NCI-H1930 (cell line): ENCODE data around the gene NCOA5.
"Not testable (repeated sequence)": the region's sequence is repeated elsewhere in the genome, so short reads cannot be mapped to it uniquely, and the experiment has no call there.

ENCODE experiments used
- DNase-seq, 2 experiments: peaks; one replicate each; lab custom pipeline; 2025; lab: John Stamatoyannopoulos, UW

Gene NCOA5

GRCh38 chr20:46091622-46092535, 2.1 kb upstream of the NCOA5 start:
- DNase-seq, result not testable (repeated sequence)

DNA sequence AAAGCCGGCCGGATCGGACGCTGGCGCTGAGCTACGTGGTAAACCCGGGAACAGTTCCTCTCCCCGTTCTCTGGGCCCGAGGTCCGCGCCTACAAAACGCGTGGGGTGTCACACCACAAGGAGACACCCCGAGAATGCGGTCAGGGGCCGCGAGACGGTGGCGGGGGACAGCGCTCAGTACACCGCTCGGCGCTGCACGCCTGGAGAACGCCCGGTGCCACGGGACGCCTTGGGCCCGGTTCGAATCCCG, 670 bp downstream of the NCOA5 start:
- no peak for DNase-seq

- DNase-seq, result no peak
These were observed 1.2 kb downstream of the NCOA5 start for GRCh38 chr20:46088409-46089166.

- peak in 1 of 2 experiments; percentile 24 for DNase-seq
These were observed 2.6 kb downstream of the NCOA5 start for GRCh38 chr20:46087161-46087560.

DNA sequence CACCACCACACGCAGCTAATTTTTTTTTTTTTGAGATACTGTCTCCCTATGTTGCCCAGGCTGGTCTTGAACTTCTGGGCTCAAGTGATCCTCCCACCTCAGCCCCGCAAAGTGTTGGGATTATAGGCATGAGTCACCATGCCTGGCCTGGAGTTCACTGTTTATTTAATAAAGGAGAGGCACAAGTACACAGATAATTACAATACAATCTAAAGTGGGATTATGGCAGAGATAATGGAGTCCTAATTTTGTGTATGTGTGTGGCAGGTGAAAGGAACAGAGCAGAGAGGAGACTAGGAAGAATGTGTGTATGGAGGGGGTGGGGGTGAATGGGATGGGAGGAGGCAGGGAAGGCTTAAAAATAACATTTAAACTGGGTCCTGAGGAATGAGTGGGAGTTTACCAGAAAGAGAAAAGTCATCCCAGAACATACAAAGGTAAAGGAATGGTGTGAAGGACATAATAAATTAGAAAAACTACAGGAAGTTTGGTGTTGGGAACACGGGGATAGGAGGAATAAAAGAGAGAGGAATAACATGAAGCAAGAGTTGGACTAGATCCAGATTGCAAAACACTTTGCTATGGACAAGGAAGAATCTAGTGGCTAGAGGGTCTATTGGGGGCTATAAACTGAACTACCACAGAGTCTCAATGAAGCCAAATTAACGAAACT, 4.4 kb downstream of the NCOA5 start:
- DNase-seq, result peak; percentile 87 to 88

GRCh38 chr20:46084805-46085178, 5.0 kb downstream of the NCOA5 start:
- no peak for DNase-seq

- no peak for DNase-seq
These were observed 6.2 kb downstream of the NCOA5 start for GRCh38 chr20:46083531-46084061.

GRCh38 chr20:46083101-46083500, 6.7 kb downstream of the NCOA5 start:
- DNase-seq, result no peak

GRCh38 chr20:46081074-46081473, 8.7 kb downstream of the NCOA5 start:
- DNase-seq, result no peak

- DNase-seq, result no peak
These were observed 10.8 kb downstream of the NCOA5 start for GRCh38 chr20:46078954-46079353.

GRCh38 chr20:46077642-46078305, 12.0 kb downstream of the NCOA5 start:
- DNase-seq, result no peak

- DNase-seq, result no peak
These were observed 13.0 kb downstream of the NCOA5 start for GRCh38 chr20:46076806-46077205.

DNA sequence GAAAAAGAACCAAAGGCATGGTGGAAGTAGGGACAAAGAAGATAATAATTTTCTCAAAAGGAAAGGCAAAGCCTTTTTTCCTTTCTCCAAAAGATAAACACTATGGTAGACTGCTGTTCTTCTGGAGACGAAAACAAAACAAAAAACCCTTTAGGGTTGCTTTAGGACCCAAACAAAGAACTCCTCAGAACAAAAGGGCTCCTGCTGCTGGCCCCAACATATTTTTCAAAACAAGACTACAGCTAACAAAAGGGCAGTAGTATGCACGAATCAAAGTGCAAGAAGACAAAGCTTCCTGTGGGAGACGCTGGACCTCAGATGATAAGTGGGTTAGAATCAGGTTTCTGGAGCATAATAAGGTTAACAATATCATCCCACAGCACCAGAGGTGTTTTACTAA, 15.8 kb downstream of the NCOA5 start:
- DNase-seq, result peak in 1 of 2 experiments; percentile 74

DNA sequence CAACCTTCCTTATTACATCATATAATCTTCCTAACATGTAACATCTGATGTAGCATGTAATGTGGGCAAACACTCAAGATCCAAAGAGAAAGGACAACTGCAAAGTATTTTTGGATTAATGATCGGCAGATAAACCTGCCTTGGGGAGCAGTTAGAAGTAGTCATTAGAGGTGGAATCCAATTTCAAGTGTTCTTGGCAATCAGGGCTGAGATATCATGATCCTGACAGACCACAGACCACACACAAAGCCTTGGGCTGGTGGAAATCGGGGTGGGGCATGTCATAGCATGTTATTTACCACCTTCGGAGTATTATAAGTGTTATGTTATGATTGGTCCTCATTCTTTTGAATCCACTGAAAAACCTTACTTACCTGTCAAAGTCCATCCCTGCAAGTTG, 16.3 kb downstream of the NCOA5 start:
- DNase-seq, result no peak

GRCh38 chr20:46073024-46073423, 16.7 kb downstream of the NCOA5 start:
- no peak for DNase-seq

DNA sequence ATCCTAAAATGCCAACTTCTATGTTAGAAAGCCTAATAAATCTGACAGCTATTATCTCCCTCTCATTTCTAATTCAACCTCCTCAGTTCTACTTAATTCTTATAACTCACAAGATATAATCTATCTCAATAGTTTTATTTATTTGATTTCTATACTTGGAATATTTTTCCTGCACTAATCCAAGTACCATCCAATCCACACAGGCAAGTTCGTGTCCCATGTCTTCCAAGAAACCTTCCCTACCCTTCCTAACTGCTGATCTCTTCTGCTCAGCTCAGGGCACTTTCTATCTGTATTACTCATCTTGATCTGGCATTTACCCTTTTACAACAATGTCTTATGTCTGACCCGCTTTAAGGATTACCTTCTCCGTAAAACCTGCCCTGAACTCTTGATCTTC, 18.2 kb downstream of the NCOA5 start:
- no peak for DNase-seq

GRCh38 chr20:46070215-46070900, 19.4 kb downstream of the NCOA5 start:
- no peak for DNase-seq

DNA sequence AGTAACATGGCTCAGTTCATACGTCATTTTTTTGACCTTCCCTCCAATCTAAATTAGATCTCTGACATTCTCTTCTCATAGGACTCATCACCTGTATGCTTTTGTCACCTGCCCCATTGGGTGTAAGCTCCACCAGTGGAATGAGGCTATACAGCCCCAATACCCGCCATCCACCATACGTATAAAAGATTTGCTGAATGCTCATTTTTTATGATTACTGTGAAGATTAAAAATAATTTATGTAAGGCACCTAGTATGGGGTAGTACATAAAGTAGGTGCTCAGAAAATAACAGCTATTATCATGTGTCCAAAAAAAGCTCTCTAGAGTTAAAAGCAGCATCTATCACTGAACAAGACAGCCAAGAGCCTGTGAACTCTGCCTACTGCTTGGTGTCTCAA, 24.1 kb downstream of the NCOA5 start:
- no peak for DNase-seq

GRCh38 chr20:46065006-46065405, 24.8 kb downstream of the NCOA5 start:
- DNase-seq, result no peak

DNA sequence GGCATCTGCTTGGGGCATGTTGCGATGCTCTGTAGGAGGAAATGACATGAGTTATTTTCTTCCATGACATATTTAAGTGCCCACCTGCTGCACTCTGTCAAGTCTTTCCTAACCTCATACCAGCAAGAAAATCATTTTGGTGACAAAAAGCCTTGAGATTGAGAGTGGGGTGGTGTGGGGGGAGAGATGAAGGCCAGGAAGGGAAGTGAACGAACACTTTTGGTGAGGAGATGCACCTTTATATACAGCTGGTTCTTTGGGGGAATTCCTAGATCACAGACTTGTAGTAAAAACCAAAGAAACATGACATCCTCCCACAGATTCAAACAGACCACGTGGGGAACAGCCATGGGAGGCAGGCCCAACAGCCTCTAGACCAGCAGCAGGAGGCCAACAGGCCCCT, 26.1 kb downstream of the NCOA5 start:
- DNase-seq, result no peak

- DNase-seq, result no peak
These were observed 26.6 kb downstream of the NCOA5 start for GRCh38 chr20:46063151-46063550.

DNA sequence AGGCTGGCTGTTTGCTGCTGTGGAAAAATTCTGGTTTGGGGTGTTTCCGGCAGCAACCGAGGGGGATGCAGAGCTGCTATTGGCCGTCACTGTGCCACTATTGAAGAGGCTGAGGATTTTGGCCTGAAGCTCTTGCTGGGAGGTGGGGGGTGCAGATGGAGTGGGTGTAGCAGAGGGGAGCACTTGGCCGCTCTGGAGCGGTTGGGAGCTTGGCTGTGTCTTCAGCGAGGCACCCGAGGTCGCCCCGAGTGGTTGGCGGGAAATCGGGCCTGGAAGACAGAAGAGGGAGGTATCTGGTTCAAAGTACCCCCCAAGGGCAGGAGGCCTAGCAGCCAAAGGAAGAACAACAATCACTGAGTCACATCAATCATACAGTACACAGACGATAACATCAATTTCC, 27.1 kb downstream of the NCOA5 start:
- DNase-seq, result no peak
